Measurements from ENCODE around the gene MRPL14. TPM values are rescaled to one million over a fixed set of nuclear protein-coding genes. Genes with fewer than 3 reads are reported as not detected.
"Not testable (repeated sequence)": the region's sequence is repeated elsewhere in the genome, so short reads cannot be mapped to it uniquely, and the experiment has no call there.

Gene MRPL14
- polyA plus RNA-seq, 1 donor, result 33.7 TPM

GRCh38 chr6:44151348-44152108, 24.3 kb upstream of the MRPL14 start:
- peak; percentile 34 for DNase-seq

GRCh38 chr6:44150317-44150917, 23.2 kb upstream of the MRPL14 start:
- DNase-seq, result no peak

DNA sequence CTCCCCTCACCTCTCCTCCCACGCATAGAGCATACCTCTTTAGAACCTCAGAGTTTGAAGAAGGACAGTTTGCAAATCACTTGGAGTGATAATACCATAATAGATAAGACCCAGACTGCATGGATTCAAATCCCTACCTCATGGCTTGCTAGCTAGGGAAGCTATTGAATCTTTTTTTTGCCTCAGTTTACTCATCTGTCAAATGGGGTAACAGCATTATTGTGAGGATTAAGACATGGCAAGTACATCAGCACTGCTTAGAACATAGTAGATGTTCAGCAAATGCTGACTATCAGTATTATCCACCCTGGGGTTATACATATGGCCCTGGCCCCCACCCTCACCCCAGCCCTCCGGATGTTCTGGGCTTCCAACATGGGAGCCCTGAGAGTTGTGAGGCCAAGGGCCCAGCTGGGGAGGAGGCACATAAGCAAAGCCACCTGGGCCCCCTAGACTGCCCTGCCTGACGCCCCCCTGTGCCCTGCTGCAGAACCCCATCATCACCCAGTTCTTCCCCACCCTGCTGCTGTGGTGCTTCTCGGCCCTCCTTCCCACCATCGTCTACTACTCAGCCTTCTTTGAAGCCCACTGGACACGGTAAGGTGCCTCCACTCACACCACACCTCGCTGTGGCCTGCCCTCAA, 22.2 kb upstream of the MRPL14 start:
- DNase-seq, result no peak

- no peak for DNase-seq
Observed at GRCh38 chr6:44148306-44148705, 21.1 kb upstream of the MRPL14 start.

GRCh38 chr6:44147256-44147655, 20.0 kb upstream of the MRPL14 start:
- no peak for DNase-seq

DNA sequence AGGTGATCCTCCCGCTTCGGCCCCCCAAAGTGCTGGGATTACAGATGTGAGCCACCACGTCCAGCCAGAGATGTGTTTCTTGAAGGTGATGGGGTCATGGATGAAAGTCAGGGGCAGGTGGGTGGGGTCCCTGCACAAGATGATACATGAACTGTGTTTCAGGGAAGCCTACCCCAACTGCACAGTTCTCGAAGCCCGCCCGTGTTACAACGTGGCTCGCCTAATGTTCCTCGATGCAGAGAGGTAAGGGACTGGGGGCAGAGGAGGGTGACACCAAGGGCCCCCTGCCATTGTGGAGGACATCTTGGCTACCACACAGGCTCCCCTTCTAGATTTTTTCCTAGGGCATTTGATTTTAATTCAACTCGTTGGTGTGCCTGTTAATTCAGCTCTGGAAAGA, 19.4 kb upstream of the MRPL14 start:
- no peak for DNase-seq

DNA sequence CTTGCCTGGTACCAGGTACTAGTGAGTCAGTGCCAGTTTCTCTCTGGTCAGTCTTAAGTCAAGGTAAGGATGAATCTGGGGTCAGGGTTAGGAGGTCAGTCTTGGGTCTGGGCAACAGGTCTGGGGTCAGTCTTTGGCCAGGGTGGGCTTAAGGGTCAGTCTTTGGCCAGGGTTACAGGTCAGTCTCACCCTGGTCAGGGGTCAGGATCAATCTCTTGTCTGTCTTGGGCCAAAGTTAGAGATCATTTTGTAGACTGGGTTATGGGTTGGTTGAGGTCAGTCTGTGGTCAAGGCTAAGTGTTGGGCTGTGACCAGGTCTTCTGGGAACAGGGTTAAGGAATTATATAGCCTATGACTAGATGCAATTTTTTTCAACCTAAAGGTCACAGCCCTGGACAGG, 18.6 kb upstream of the MRPL14 start:
- DNase-seq, result no peak

DNA sequence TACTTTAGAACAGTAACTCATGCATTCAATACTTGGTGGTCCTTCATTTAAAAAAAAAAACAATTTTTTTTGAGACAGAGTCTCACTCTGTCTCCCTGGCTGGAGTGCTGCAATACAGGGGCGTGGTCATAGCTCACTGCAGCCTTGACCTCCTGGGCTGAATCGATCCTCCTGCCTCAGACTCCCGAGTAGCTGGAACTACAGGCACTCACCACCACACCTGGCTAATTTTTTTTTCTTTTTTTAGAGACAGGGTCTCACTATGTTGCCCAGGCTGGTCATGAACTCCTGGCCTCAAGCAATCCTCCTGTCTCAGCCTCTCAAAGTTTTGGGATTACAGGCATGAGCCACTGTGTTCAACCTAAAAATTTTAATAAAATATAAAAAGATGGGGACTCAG, 17.3 kb upstream of the MRPL14 start:
- not testable (repeated sequence) for DNase-seq

DNA sequence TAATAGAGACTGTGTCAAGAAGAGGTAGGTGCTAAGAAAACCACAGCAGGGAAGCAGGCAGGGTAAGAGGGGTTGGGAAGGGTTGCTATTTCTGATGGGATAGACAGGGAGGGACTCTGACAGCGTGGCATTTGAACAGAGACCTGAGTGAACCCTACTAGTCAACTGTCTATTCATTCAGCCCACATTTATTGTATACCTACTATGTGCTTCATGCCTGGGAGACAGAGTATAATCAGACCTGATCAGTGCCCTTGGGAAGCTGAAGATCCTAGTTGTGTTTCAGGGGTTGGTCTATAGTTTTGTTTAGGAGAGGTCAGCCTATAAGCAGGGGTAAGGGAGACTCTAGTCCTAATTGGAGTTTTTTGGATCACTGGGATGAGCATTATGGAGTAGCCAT, 16.5 kb upstream of the MRPL14 start:
- DNase-seq, result no peak

- no peak for DNase-seq
Observed at GRCh38 chr6:44142835-44143234, 15.6 kb upstream of the MRPL14 start.

- DNase-seq, result no peak
Observed at GRCh38 chr6:44139351-44139743, 12.1 kb upstream of the MRPL14 start.

GRCh38 chr6:44138717-44139350, 11.6 kb upstream of the MRPL14 start:
- no peak for DNase-seq

GRCh38 chr6:44135875-44136274, 8.6 kb upstream of the MRPL14 start:
- DNase-seq, result no peak

DNA sequence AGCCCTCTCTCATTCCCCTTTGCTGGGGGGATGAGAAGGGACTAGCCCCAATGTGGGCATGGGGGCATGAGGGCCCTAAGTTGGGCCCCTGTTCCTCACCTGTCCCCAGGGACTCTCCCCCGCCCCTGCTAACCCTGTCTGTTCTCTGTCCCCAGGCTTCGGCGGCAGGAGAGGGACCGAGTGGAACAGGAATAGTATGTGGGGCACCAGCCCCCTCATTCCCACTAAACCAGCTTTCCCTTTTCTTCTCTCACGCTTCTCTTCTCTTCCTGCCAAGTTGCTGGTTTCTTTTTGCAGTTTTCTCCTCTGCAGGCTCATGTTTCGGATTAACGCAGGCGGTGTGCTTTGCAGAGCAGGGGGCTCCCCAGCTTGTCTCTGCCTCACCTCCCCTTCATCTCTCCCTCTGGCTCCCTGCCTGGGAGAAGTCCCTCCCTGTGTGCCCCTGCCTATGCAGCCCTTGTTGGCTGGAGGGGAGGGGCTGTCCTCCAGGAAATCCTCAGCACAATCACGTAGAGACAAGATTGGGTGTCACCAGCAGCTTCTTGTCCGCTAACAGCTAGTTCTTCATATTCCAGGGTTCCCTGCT, 8.0 kb upstream of the MRPL14 start:
- DNase-seq, result no peak

DNA sequence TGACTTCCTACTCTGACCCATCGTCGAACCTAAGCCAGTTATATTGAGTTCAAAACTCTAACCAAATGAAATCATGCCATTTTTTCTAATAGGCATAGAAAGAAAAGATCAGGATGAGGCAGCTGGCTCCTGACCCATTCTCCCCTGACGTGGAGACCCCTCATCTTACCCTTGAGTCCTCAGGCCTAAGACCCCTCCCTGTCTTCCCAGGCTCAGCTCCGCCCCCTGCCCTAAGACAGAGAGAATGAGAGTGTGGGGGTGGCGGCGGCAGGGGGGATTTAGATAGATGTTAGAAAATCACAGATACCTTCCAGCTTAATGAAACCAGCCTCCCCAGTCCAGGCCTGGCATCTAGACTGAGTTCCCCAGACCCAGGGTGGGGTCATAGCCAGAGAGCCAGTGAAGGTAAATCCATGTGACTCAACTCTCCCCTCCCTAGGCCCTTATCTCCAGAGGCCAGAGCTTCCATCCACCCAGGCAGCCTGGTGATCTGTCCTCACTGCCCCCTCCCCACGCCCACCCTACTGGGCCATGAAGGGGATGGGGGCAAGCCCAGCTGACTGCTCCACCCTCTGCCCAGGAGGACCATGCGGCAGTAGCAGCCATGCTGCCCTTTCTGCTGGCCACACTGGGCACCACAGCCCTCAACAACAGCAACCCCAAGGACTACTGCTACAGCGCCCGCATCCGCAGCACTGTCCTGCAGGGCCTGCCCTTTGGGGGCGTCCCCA, 6.9 kb upstream of the MRPL14 start:
- no peak for DNase-seq

- DNase-seq, result no peak
Observed at GRCh38 chr6:44133003-44133931, 6.0 kb upstream of the MRPL14 start.

DNA sequence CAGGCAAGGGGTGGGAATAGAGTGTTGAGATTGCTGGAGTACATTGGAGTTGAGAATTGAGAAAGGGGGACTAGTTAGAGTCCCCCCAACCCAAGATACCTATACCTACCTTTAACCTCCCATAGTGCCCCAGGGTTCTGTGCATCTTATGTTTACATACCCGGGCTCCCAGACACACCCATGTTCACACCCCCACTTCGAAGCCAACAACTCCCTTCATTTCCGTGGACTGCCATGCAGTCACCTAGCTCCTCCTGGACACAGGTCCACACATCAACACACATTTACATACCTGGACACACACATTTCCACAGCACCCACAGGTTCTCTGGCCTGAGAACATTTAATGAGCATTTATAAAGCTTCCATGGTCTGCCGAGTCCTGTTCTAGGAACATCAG, 5.2 kb upstream of the MRPL14 start:
- no peak for DNase-seq

DNA sequence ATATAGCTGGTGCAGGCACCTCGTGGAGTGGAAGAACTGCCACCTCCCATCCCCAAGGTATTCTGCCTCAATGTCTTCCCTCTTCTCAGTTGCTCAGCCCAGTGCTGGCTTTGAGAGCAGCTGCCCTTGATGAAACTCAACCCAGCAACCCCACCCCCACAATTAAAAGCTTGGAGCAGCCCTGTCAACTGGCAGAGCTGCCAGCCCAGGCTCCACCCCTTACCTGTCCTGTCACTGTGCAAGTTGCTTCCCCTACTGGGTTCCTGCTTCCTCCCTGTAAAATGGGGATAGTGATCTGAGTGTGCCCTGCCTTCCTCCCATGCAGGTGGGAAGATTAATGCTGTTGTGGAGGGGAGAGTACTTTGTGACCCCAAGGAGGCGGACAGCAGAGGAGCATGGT, 4.6 kb upstream of the MRPL14 start:
- DNase-seq, result no peak

DNA sequence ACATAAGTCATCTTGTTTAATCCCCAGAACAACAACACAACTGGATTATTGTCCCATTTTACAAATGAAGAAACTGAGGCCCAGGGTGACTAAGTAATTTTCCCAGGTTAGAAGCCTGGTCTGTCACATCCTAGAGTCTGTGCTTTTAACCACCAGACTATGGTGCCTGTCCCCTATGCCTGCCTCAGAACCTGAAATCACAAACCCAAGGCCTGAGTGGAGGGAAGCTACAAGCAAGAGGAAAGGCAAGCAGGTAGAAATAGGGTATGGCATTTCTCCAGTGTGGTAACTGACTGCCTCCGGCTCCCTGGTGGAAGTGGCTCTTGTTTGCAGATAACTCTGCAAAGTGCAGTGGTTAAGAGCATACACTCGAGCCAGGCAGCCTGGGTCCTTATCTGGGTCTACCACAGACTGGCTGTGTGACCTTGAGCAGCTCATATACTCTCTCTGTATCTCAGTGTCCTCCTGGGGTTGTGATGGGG, 2.6 kb upstream of the MRPL14 start:
- DNase-seq, result no peak

DNA sequence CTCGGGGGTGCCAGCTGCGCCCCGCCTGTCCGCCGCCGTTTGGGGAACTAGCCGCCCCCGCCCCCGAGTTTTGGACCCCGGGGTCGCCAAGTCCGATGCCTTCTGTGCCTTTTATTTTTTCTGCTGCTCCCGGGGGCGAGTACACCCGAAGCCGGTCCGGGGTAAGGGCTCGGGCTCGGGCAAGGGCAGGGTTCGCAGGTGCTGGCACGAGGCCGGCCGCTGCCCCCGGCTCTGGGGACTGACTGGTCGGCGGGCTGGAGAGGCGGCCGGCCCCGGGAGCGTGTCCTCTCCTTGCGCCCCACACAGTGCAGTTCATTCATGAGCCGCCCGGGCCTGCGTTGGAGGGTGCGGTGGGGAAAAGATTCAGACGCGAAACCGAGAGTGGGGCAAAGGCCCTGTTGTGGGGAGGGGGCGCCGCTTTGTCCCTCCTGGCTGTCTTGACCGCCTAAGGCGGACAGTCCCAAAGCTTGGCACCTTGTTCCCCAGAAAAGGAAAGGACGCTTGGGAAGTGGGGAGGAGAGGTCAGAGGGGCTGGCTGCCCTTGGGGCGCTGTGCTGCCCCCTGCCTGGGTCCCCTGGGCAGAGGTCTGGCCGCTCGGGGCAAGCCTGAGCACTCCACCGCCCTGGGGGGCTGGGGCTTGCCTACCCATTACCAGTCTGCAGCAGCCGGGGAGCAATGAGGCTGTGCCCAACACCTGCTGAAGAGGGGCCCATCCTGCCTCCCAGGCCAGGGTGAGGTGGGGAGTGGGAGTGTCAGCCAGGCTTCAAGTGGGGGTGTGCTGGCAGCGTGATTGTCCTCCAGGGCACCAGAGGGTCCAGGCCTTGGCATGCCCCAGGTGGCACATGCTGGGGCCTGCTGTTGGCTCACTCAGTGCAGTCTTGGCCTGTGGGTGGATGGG, 1.0 kb upstream of the MRPL14 start:
- no peak for DNase-seq
